HK-2 (cell line): Measurements from ENCODE around the gene HSPA12B.

Experiments
- DNase-seq: peaks from one replicate; pipeline ENCODE4 v3.0.0-alpha.2; 2018; ENCODE audit not compliant: unreplicated experiment

The HSPA12B gene

DNA sequence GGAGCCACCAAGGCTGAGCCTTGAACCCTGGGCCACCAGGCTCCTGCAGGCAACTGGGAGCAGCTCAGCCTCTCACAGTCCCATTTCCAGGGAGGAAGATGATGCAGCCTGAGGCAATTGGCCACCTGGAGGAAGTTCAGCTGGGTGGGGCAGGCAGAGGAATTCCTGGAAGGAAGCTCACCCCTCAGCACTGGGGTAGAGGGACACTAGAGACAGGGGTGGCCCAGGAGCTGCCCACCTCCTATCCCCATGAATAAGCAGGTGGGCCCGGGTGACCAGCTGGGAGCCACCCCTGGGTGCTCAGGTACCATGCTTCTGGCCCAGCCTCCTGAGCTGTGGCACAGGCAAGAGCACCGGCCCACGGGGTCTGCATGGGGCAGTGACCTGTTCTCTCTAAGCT is 3.6 kb upstream of the HSPA12B start:
- no peak for DNase-seq

DNA sequence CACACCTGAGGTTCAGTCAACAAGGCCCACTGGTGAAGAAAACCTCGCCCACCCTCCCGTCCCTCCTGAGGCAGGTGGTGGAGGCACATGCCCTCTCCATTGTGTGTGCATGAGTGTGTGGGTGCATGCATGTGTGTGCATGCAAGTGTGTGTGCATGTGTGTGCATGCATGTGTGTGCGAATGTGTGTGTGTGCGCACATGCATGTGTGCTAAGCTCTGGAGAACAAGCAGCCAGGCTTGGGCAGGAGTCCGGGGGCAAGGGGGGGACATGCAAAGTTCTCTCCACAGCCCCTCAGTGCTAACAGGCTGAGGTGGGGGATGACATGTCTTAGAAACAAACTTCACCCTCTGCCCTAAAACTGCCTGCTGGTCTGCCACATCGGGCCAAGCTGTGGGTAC is 3.1 kb upstream of the HSPA12B start:
- DNase-seq = no peak

DNA sequence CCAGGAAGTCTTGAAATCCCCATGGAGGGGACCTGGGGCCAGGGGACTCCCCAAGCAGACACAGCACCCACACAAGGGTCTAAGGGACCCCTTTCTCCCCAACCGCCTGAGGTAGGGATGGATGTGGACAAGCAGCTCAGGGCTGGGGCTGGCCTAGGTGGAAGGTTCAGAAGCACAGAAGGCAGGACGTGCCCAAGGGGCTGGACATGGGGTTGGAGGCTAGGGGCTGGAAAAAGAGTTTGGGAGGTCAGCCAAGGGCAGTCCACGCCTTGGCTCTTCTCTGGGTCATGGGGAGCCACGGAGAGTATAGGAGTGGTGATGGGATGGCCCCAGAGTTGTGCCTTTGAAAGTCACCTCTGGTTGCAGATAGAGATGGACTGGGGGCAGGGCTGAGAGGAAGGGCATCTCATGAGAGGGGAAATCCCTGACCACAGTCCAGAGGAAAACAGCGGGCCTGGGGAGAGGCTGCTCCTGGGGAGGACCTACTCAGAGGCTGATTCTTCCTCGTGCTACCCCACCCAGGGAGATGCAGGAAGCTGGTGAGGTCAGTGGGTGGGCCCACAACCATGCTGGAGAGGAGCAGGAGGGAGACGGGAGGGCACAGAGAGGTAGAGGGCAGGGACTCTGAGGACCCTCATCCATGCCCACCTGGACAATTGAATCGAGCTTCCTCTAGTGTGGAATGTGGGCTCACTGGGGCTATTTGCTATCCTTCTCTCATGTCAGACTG is 2.5 kb upstream of the HSPA12B start:
- DNase-seq = no peak

- no peak for DNase-seq
These were observed 1.4 kb upstream of the HSPA12B start for GRCh38 chr20:3730803-3731672.

DNA sequence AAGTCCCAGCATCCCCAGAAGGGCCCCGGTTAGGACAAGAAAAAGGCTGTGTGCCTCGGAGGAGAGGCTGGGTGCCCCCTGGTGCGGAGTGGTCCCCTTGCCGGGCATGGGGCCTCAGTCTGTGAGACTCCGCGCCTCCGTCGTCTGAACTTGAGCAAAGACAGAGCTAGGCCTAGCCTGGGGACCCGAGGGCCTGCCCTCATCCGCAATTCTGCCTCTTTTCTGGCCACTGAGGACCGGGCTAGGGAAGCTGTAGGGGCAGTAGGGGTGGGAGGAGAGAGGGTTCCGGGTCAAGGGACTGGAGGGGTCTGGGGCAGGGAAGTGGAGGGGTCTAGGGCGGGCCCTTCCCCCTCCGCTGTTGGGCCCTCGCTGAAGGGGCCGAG is 550 bp upstream of the HSPA12B start:
- no peak for DNase-seq

DNA sequence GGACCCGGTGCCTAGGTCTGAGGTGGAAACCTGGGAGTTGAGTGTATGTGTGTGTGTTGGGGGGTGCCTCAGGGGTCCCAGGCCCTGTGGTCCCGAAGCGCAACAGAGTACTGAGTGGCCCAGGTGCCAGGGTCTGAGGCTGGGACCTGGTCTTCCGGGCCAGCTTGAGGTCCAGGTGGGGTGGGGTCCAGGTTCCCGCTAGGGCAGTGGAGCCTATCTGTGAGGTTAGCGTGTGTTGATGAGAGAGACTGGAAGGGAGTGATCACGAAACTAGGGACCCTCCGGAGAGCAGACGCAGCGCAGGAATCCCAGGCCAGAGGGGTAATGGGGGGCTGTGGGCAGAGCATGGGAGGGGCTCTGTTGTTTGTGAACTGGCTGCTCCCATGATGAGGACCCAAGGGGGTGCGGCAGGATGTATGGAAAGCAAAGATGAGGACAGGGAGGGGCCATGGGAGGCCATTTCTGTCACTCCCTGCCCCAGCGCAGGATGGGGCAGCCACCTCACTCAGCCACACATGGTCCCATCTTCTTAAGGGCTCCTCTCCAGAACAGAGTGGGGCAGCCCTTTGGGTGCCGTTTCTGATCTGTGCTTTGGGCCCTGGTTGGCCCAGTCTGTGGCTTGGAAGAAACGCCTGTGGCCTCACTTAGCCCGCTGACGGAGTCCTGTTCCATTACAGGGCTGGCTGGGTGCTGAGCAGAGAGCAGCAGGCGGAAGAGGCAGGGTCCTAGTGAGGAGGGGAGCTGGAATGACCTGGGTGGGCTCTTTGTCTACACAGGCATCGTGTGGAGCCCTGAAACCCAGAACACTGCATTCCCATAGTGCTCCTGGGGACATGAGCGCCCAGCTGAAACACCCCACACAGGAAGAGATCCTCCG is 872 bp downstream of the HSPA12B start:
- no peak for DNase-seq

GRCh38 chr20:3734111-3734843 is 1.8 kb downstream of the HSPA12B start:
- no peak for DNase-seq

DNA sequence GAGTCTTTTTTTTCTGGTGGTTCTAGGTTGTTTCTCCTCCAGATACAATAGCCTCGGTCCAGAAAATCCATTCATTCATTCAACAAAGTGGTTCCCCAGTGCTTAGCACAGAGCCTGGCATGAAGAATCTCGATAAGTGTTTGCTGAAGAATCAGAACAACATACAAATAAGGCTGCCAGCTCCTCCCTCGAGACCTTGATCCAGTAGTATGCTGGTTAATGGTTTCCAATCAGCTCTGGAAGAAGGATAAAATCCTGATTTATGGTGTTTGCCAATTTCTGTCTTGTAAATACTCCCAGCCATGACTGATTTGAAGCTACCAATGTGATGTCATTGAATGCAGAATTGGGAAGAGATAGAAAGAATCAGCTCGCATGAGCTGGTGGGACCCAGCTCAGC is 3.3 kb downstream of the HSPA12B start:
- no peak for DNase-seq

GRCh38 chr20:3738111-3739053 is 5.9 kb downstream of the HSPA12B start:
- DNase-seq = no peak

- DNase-seq = no peak
These were observed 6.8 kb downstream of the HSPA12B start for GRCh38 chr20:3739054-3739925.

DNA sequence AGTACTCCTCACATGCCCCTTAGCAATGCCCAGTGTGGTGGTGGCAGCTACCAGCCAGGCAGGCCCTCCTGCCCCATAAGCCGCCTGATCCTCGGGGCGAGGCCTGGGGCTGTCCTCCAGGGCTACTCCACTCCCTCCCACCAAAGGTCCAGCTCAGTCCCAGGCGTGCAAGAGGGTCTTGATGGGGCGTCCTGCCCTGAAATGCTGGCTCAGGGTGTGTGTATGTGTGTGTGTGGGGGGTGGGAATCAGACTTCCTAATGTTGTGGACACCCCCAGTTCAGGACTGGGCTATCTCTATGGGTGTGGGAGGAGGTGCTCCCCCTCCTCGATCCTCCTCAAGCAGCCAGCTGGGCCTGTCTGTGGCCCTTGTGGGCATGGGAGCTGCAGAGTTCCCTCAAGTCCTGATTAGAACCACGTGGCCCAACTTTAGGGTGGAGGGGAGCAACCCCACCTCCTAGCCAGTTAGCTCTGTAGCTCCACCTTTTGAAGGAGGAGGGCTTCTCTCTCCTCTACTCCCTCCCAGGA is 7.5 kb downstream of the HSPA12B start:
- DNase-seq = no peak

DNA sequence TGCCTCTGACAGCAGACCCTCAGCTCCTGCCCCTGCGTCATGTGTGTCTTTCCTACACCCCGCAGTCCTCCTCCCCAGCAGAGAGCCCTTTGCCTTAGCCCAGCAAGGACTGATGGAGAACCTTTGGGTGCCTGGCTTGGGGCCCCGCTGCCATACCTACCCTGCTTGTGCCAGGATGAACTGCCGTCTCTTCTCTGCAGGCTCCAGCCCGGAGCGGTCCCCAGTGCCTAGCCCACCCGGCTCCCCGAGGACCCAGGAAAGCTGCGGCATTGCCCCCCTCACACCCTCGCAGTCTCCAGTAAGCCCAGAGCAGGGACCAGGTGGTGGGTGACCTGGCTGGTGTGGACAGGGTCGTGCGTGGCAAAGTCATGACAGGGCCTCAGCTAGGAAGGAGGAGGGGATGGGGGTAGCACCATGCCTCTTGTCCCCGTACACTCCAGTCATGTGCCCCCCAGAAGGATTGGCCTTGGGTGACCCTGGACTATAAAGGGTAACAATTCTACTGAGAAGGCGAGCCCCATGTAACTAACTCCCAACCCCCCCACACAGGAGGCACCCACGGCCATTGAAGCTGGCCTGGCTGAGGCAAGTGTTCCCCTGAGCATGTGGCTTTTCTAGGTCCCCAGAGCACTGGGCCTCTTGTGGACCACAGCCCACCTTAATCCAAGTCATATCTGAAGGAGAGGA is 8.3 kb downstream of the HSPA12B start:
- no peak for DNase-seq

GRCh38 chr20:3741836-3742458 is 9.5 kb downstream of the HSPA12B start:
- no peak for DNase-seq

GRCh38 chr20:3743251-3743650 is 10.8 kb downstream of the HSPA12B start:
- no peak for DNase-seq

DNA sequence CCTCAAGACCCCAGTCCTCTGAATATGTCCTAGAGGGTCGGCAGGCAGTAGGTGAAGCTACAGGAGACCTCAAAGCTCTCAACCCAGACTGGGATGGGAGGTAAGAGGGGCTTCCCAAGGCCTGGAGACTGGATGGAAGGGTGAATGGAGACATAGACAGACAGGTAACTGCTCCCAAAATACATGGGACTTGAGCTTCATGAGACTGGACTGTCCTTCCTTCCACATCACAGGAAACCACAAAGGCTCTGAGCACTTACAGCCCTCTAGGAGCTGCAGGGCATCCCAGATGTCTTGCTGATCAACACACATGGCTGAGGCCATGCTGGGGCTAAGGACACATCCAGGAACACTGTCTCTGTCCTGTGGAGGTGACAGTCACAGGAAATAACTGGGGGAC is 11.6 kb downstream of the HSPA12B start:
- no peak for DNase-seq

DNA sequence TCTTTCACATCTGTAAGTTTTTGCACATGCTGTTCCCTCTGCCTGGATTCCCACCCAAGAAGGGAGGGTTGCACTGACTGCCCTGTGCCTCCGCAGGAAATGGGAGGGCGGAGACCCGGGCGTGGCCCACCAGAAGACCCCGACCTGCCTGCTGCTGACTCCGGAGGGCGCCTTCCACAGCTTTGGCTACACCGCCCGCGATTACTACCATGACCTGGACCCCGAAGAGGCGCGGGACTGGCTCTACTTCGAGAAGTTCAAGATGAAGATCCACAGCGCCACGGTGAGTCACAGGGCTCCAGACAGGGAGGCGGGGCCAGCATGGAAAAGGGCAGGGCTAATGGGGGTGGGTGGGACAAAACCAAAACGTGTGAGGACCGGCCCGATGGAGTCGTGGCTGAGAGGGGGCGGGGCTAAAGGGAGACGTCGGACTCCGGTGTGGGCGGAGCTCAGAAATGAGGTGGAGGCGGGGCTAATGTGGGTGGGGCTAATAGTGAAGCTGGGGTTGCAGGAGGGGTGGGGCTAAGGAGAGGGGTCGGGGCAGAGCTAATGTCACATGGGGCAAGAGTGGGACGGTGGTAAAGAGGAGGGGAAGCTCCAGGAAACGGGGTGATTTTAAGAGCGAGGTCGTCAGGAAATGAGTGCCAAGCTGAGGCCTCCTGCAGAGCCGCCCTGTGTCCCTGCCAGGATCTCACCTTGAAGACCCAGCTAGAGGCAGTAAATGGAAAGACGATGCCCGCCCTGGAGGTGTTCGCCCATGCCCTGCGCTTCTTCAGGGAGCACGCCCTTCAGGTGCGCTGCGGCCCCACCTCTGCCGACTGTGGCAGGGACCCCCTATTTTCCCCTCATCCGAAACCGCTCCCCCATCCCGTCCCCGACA is 12.6 kb downstream of the HSPA12B start:
- no peak for DNase-seq

GRCh38 chr20:3745686-3746173 is 13.2 kb downstream of the HSPA12B start:
- DNase-seq = no peak
